GM19025 (cell line): ENCODE data around the gene KMT2C.
"Not testable (repeated sequence)": the region's sequence is repeated elsewhere in the genome, so short reads cannot be mapped to it uniquely, and the experiment has no call there.

ENCODE experiments used
- ATAC-seq: cut with Tn5 transposase; IDR thresholded peaks from one replicate; pipeline ENCODE4 v1.9.1; 2021; ENCODE audit warnings: mild to moderate bottlenecking, low read depth, moderate library complexity; ENCODE audit not compliant: unreplicated experiment

Gene KMT2C

GRCh38 chr7:152234421-152234820 lies 201.4 kb downstream of the KMT2C start:
- not testable (repeated sequence) for ATAC-seq

GRCh38 chr7:152231089-152231488 lies 204.7 kb downstream of the KMT2C start:
- no peak for ATAC-seq

GRCh38 chr7:152219556-152219955 lies 216.2 kb downstream of the KMT2C start:
- not testable (repeated sequence) for ATAC-seq

DNA sequence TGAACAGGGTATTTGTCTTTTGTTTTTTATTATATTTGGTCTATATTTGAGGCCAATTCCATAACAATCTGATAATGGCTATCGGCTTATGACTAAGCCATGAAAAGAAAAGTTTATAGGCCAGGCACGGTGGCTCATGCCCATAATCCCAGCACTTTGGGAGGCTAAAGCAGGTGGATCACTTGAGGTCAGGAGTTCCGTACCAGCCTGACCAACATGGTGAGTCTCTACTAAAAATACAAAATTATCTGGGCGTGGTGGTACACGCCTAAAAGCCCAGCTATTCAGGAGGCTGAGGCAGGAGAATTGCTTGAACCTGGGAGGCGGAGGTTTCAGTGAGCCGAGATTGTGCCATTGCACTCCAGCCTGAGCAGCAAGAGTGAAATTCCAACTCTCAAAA lies 227.0 kb downstream of the KMT2C start:
- not testable (repeated sequence) for ATAC-seq

- not testable (repeated sequence) for ATAC-seq
Measured at GRCh38 chr7:152204417-152204816, 231.4 kb downstream of the KMT2C start.

DNA sequence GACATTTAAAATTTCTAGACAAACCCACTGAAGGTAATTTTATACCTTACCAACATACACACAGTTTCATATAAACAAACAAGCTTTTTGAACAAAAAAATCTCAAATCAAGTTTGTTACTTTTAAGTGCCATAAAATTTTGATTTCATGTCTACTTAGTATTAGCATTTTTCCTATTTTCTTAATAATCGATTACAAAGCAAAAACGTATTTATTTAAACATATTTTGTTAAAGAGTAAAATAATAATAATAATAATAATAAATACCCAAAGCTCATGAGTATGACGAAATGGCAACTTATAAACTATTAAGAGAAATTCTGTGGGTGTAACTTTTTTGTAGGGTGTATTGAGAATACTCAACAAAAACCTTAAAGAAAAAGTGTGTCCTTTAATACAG lies 232.7 kb downstream of the KMT2C start:
- ATAC-seq: no peak

GRCh38 chr7:152202056-152202455 lies 233.7 kb downstream of the KMT2C start:
- ATAC-seq: no peak

DNA sequence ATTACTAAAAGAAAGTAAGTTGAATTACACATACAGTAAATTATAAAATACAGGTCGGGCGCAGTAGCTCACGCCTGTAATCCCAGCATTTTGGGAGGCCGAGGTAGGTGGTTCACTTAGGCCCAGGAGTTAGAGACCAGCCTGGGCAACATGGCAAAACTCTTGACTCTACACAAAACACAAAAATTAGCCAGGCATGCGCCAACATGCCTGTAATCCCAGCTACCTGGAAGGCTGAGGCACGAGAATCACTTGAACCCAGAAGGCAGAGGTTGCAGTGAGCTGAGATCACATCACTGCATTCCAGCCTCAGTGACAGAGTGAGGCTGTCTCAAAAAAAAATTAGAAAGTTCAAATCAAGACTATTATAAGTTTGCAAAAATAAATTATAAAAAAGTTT lies 235.4 kb downstream of the KMT2C start:
- ATAC-seq: no peak

- ATAC-seq: no peak
Measured at GRCh38 chr7:152196391-152196790, 239.4 kb downstream of the KMT2C start.

DNA sequence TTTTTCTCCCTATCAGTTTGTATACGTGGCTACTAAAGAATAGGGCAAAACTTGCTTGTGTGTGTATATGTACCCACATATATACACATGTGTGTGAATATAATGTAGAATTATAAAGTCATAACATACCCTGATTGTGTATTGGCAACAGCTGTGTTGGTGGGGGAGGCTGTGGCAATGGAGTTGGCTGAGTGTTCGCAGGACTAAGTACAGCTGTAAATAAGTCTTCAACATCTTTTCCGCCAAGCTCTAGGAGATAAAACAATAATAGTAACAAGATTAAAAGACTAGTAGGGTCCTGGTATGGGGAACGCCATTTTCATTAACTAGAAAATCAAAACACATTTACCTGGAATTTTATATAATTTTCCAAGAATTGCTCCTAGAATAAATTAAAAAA lies 241.9 kb downstream of the KMT2C start:
- ATAC-seq: no peak

- ATAC-seq: no peak
Measured at GRCh38 chr7:152189061-152189460, 246.7 kb downstream of the KMT2C start.

DNA sequence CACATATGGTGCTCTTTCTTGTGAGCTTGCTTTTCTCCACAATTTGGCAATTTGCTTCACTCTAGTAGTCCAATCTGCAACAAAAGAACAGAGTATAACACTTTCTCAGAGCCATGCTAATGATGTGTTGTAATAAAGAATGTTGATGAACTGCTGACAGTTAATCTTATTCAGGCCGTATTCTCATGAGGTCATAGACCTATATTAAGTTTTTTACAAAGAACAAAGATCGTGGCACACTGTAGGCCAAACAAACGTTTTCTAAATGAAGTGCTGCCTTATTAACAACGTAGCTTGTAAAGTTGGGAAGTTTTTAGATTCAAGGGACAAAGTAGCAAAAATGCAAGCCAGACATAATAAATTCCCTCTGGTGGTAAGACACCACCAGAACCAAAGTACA lies 250.2 kb downstream of the KMT2C start:
- ATAC-seq: no peak

- no peak for ATAC-seq
Measured at GRCh38 chr7:152180587-152180986, 255.2 kb downstream of the KMT2C start.

DNA sequence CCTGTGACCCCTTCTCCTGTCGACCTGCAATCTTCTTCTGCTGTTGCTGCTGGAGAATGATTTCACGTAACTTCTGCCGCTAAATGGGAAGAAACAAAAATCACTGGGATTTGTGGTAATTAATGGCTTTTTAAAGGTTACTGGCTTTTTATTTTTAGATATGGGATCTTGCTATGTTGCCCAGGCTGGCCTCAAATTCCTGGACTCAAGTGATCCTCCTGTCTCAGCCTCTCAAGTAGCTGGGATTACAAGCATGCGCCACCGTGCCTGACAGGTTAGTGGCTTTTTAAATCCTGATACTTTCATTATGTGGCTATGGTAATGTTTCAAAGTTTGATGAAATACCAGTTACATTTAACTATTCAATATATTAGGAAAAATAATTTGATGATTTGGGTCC lies 255.8 kb downstream of the KMT2C start:
- no peak for ATAC-seq

- ATAC-seq: no peak
Measured at GRCh38 chr7:152178405-152179058, 257.3 kb downstream of the KMT2C start.

- no peak for ATAC-seq
Measured at GRCh38 chr7:152177681-152178404, 258.0 kb downstream of the KMT2C start.

DNA sequence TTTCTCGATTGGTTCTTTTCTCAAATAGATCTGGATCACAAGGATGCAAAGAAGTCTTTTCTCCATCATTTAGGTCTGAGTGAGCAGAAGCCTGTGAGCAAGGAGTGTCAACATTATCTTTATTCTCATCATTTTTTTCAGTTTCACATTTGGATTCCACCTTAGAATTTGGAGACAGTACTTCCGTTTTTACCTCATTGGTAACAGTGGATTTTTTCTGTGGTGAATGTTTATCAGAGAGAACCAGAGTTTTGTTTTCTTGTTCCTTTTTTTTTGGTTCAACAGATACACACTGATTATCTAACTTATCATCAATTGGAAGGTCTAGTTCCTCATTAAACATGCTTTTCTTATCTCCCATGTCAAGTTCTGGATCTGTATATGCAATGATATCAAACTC lies 259.0 kb downstream of the KMT2C start:
- no peak for ATAC-seq

DNA sequence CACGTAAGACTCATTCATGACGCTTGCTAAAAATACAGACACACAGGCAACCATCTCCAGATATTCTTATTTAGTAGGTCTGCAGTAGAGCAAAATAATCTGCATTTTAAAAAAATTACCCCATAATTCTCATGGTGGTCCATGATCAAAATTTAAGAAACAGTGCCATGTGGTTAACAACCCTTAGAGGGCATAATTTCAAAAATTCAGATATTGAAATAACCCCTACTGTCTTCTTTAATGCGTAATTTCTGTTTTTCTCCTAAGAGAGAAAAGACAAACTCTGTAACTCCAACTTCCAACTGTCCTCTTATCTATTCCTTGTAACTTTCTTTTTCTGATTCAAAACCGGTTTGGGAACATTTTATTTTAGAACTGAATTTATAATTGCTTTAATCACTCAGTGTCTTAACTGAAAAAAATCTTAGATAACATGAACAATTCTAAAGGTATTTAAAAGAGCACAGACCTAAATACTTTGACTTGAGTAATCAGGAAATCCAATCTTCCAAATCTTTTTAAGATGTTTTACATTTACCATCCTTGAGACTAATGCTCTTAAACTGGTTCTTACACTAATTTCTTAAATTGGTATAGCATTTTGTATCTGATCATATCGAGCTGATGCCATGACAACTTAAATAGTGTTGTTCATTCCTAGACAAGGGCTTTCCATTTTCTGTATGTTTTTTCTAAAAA lies 262.3 kb downstream of the KMT2C start:
- no peak for ATAC-seq

DNA sequence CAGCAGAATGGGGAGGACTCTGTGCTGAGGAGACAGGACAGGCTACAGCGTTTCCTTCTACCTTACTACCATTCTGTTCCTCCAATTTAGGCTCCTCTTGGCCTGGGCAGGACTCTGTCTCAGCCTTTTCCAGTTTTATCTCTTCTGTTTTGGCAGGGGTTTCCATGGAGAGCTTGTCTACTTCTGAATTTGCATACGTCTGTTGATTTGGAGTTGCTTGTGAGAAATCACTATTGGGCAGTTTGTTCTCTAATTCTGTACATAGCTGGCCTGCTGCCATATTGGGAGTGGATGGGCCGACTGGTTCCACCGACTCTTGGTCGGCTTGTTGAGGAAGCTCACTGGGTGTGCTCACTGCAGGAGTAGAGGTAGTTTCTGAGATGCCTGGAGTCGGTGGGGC lies 273.5 kb downstream of the KMT2C start:
- ATAC-seq: no peak

DNA sequence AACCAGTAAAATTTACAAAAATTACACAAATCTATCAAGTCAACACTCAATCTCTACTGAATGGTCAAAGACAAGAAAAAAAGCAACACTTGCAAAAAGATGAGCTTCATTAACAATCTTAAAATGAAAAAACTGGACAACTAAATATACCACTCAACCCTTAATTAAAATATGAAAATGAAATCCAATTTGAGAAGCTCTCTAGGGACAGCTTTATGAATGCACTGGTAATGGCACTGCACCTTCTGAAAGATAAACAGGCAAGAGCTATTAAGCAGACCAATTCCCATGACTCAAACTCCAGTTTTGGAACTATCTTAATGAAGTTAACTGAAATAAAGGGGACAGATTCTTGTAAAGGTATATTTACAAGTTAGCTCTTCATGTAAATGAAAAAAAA lies 274.6 kb downstream of the KMT2C start:
- no peak for ATAC-seq

- ATAC-seq: peak; percentile 84
Measured at GRCh38 chr7:152158801-152159587, 276.8 kb downstream of the KMT2C start.
